HepG2 (cell line): ENCODE data around the gene FAM20C. TPM values are rescaled to one million over a fixed set of nuclear protein-coding genes. Genes with fewer than 3 reads are reported as not detected.
A peak's percentile ranks its signal among the peaks of the same experiment; 100 is the strongest.

Experiments
- HNRNPLL ChIP-seq: fragments of 200-400 bp; formaldehyde crosslinking; IDR thresholded peaks from 2 replicates; pipeline ENCODE4 v1.6.1; 2017; ENCODE audit warnings: mild to moderate bottlenecking, low read depth, low read length; ENCODE audit not compliant: poor library complexity, severe bottlenecking
- JUNB ChIP-seq: sonication (generic); formaldehyde crosslinking; IDR thresholded peaks from 2 replicates; pipeline ENCODE4 v1.8.0; 2022; ENCODE audit warnings: missing genetic modification reagents, mild to moderate bottlenecking, borderline replicate concordance
- POGZ ChIP-seq: sonication (generic); formaldehyde crosslinking; IDR thresholded peaks from 2 replicates; pipeline ENCODE4 v1.4.0; 2020; ENCODE audit warnings: mild to moderate bottlenecking, missing genetic modification reagents
- SP4 ChIP-seq: sonication (generic); formaldehyde crosslinking; IDR thresholded peaks from 2 replicates; pipeline ENCODE4 v1.8.1; 2023; ENCODE audit warnings: mild to moderate bottlenecking, missing genetic modification reagents
- SRF ChIP-seq: IDR thresholded peaks from 2 replicates; pipeline ENCODE4 v1.6.1; 2011; ENCODE audit warnings: mild to moderate bottlenecking, low read depth, low read length, moderate library complexity
- ZNF263 ChIP-seq: sonication (generic); formaldehyde crosslinking; IDR thresholded peaks from 2 replicates; pipeline ENCODE4 v1.4.0; 2020; ENCODE audit warnings: missing genetic modification reagents
- ZNF33B ChIP-seq: sonication (generic); formaldehyde crosslinking; IDR thresholded peaks from 2 replicates; pipeline ENCODE4 v1.5.1; 2020; ENCODE audit warnings: mild to moderate bottlenecking, missing genetic modification reagents
- ZNF451 ChIP-seq: sonication (generic); formaldehyde crosslinking; IDR thresholded peaks from 2 replicates; pipeline ENCODE4 v1.5.0; 2020; ENCODE audit warnings: mild to moderate bottlenecking, missing genetic modification reagents
- ZNF543 ChIP-seq: sonication (generic); formaldehyde crosslinking; IDR thresholded peaks from 2 replicates; pipeline ENCODE4 v1.4.0; 2020; ENCODE audit warnings: mild to moderate bottlenecking, missing genetic modification reagents
- ZNF557 ChIP-seq: sonication (generic); formaldehyde crosslinking; IDR thresholded peaks from 2 replicates; pipeline ENCODE4 v1.4.0; 2020; ENCODE audit warnings: missing genetic modification reagents
- ZNF652 ChIP-seq: IDR thresholded peaks from 2 replicates; pipeline ENCODE4 v1.6.1; 2016; ENCODE audit warnings: low read depth, borderline replicate concordance
- ZNF703 ChIP-seq: sonication (generic); formaldehyde crosslinking; IDR thresholded peaks from 2 replicates; pipeline ENCODE4 v1.5.1; 2020; ENCODE audit warnings: missing genetic modification reagents, mild to moderate bottlenecking, moderate library complexity, borderline replicate concordance
- ZNF749 ChIP-seq: sonication (generic); formaldehyde crosslinking; IDR thresholded peaks from 2 replicates; pipeline ENCODE4 v1.8.0; 2022; ENCODE audit warnings: mild to moderate bottlenecking, missing genetic modification reagents, moderate library complexity, borderline replicate concordance
- polyA plus RNA-seq, 8 experiments: library from polyadenylated mRNA; depleted of rRNA in 3 of 8; stranded (reverse) in 7 of 8; unstranded in 1 of 8; fragments of >200 nt; fragmentation: Illumina TruSeq in 4 of 8; extraction: Trizol in 4 of 8; gene quantifications; 2 replicates each; pipeline versions ENCODE4 v1.2.1 to v1.2.3, GENCODE V29; 2011 to 2016; ENCODE audit warnings: low read depth in 4 of 8, missing spikeins in 1 of 8, mixed read lengths in 1 of 8; ENCODE audit not compliant: insufficient read depth in 1 of 8
- total RNA-seq, 5 experiments: library from RNA; depleted of rRNA; stranded (reverse); fragments of >200 nt; fragmentation: Illumina TruSeq; extraction: Trizol; gene quantifications; 2 replicates each; pipeline ENCODE4 v1.2.3, GENCODE V29; 2016; ENCODE audit warnings: low read depth in 1 of 5
- TF ChIP-seq, protein P1 (sequence below): sonication (generic); formaldehyde crosslinking; conservative IDR thresholded peaks from 2 replicates; pipeline ENCODE4 v1.4.0; 2020; ENCODE audit warnings: missing genetic modification reagents
- TF ChIP-seq, protein P2 (sequence below): sonication (generic); formaldehyde crosslinking; IDR thresholded peaks from 2 replicates; pipeline ENCODE4 v1.5.0; 2020; ENCODE audit warnings: mild to moderate bottlenecking, missing genetic modification reagents, borderline replicate concordance
- TF ChIP-seq, protein P3 (sequence below): sonication (generic); formaldehyde crosslinking; conservative IDR thresholded peaks from 2 replicates; pipeline ENCODE4 v1.8.0; 2022; ENCODE audit warnings: missing genetic modification reagents
- TF ChIP-seq, protein P4 (sequence below): IDR thresholded peaks from 2 replicates; pipeline ENCODE4 v1.6.1; 2016

Gene FAM20C
- total and polyA plus RNA-seq, 2 of the 13 experiments (the other 11 are each of a cell fraction or from before 2014, with no cell fraction given): 11.9 to 19.9 TPM

DNA sequence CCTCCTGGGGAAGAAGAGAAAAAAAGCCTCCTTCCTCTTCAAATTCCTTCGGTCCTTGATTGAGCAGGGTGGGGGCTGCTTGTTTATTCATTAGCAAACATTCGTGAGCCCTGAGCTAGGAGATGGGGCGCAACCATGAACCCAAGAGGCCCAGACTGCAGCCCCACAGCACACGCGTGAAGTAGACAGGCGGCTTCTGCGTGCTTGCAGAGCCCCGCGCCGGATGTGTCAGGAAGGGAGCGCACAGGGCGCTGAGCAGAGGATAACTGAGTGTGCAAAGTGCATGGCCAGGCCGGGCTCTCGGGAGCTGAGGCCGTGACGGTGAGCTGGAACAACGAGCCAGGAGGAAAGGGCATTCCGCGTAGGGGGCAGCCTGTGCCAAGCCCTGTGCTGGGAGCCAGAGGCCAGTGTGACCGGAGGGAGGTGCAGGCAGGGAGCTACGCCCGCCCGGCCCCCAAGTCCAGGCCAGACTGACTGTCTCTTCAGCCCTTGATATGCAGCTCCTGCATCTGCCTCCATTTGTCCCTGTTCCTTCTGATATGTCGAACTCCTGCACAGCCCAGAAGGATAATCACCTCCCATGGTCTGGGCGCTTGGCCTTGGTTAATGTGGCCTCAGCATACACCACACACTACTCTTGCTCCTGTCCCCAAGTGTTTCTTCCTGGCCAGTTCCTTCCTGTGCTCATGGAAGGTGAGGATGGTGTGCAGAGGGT, 102.2 kb downstream of the FAM20C start (continued):
- TF ChIP-seq ZNF703 (CRISPR knock-in tag) (no peak), HNRNPLL (peak; percentile 69), ZNF543 (no peak), ZNF652 (no peak), ZNF263 (CRISPR knock-in tag) (no peak; the same call in 1 of the 2 replicates), POGZ (CRISPR knock-in tag) (peak; percentile 46; the same call in 1 of the 2 replicates), SP4 (CRISPR knock-in tag) (0 out of 2 replicates have a peak, but pooled peaks have one; percentile 27), SRF (no peak), ZNF749 (no peak), ZNF451 (peak; percentile 46; the same call in 1 of the 2 replicates), ZNF33B (CRISPR knock-in tag) (no peak), ZNF557 (CRISPR knock-in tag) (no peak), JUNB (CRISPR knock-in tag) (no peak)
- TF ChIP-seq, protein P1, sequence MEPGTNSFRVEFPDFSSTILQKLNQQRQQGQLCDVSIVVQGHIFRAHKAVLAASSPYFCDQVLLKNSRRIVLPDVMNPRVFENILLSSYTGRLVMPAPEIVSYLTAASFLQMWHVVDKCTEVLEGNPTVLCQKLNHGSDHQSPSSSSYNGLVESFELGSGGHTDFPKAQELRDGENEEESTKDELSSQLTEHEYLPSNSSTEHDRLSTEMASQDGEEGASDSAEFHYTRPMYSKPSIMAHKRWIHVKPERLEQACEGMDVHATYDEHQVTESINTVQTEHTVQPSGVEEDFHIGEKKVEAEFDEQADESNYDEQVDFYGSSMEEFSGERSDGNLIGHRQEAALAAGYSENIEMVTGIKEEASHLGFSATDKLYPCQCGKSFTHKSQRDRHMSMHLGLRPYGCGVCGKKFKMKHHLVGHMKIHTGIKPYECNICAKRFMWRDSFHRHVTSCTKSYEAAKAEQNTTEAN (CRISPR knock-in tag): peak; percentile 99
- TF ChIP-seq, protein P2, sequence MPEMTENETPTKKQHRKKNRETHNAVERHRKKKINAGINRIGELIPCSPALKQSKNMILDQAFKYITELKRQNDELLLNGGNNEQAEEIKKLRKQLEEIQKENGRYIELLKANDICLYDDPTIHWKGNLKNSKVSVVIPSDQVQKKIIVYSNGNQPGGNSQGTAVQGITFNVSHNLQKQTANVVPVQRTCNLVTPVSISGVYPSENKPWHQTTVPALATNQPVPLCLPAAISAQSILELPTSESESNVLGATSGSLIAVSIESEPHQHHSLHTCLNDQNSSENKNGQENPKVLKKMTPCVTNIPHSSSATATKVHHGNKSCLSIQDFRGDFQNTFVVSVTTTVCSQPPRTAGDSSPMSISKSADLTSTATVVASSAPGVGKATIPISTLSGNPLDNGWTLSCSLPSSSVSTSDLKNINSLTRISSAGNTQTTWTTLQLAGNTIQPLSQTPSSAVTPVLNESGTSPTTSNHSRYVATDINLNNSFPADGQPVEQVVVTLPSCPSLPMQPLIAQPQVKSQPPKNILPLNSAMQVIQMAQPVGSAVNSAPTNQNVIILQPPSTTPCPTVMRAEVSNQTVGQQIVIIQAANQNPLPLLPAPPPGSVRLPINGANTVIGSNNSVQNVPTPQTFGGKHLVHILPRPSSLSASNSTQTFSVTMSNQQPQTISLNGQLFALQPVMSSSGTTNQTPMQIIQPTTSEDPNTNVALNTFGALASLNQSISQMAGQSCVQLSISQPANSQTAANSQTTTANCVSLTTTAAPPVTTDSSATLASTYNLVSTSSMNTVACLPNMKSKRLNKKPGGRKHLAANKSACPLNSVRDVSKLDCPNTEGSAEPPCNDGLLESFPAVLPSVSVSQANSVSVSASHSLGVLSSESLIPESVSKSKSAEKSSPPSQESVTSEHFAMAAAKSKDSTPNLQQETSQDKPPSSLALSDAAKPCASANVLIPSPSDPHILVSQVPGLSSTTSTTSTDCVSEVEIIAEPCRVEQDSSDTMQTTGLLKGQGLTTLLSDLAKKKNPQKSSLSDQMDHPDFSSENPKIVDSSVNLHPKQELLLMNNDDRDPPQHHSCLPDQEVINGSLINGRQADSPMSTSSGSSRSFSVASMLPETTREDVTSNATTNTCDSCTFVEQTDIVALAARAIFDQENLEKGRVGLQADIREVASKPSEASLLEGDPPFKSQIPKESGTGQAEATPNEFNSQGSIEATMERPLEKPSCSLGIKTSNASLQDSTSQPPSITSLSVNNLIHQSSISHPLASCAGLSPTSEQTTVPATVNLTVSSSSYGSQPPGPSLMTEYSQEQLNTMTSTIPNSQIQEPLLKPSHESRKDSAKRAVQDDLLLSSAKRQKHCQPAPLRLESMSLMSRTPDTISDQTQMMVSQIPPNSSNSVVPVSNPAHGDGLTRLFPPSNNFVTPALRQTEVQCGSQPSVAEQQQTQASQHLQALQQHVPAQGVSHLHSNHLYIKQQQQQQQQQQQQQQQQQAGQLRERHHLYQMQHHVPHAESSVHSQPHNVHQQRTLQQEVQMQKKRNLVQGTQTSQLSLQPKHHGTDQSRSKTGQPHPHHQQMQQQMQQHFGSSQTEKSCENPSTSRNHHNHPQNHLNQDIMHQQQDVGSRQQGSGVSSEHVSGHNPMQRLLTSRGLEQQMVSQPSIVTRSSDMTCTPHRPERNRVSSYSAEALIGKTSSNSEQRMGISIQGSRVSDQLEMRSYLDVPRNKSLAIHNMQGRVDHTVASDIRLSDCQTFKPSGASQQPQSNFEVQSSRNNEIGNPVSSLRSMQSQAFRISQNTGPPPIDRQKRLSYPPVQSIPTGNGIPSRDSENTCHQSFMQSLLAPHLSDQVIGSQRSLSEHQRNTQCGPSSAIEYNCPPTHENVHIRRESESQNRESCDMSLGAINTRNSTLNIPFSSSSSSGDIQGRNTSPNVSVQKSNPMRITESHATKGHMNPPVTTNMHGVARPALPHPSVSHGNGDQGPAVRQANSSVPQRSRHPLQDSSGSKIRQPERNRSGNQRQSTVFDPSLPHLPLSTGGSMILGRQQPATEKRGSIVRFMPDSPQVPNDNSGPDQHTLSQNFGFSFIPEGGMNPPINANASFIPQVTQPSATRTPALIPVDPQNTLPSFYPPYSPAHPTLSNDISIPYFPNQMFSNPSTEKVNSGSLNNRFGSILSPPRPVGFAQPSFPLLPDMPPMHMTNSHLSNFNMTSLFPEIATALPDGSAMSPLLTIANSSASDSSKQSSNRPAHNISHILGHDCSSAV: no peak
- TF ChIP-seq, protein P3, sequence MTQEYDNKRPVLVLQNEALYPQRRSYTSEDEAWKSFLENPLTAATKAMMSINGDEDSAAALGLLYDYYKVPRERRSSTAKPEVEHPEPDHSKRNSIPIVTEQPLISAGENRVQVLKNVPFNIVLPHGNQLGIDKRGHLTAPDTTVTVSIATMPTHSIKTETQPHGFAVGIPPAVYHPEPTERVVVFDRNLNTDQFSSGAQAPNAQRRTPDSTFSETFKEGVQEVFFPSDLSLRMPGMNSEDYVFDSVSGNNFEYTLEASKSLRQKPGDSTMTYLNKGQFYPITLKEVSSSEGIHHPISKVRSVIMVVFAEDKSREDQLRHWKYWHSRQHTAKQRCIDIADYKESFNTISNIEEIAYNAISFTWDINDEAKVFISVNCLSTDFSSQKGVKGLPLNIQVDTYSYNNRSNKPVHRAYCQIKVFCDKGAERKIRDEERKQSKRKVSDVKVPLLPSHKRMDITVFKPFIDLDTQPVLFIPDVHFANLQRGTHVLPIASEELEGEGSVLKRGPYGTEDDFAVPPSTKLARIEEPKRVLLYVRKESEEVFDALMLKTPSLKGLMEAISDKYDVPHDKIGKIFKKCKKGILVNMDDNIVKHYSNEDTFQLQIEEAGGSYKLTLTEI (CRISPR knock-in tag): no peak
- TF ChIP-seq, protein P4, sequence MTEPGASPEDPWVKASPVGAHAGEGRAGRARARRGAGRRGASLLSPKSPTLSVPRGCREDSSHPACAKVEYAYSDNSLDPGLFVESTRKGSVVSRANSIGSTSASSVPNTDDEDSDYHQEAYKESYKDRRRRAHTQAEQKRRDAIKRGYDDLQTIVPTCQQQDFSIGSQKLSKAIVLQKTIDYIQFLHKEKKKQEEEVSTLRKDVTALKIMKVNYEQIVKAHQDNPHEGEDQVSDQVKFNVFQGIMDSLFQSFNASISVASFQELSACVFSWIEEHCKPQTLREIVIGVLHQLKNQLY (CRISPR knock-in tag): 0 out of 2 replicates have a peak, but pooled peaks have one; percentile 68
